ENCODE data around the gene INTS6.

- TF ChIP-seq CTCF (conservative IDR thresholded peaks at IDR 0.05; ENCODE audit: low read length), result no peak
- TF ChIP-seq EZH2phosphoT487 (IDR thresholded peaks at IDR 0.05; ENCODE audit: borderline replicate concordance, low read depth, low read length), result no peak
Measured at GRCh38 chr13:51348069-51348967, 104.5 kb downstream of the INTS6 start.

Data from OCI-LY7 (cell line).